Measurements from ENCODE around the gene AQP1.

Gene AQP1

DNA sequence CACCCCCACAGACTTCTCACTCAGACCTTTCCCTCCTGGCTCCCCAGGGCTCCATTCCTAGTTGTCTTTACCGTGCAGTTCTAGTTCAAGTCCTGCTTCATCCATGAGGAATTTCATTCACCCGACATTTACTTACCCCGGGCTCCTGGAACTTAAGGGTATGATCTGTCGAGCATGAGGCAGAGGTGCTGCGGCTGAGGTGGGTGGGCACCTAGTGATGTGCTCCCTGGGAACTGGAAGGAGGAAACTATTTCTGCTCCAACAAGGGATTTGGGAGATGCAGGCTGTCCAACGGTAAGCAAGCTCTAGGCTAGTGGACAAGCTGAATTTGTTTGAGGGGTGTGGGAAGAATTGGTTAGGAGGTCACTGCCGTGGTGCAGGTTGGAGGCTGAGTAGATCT is 30.2 kb upstream of the AQP1 start:
- H3K79me2 ChIP-seq (ENCODE audit: insufficient read depth, low read length), result no peaks in the 10 kb centered on the region
- no peaks in the 10 kb centered on the region for H3K27me3 ChIP-seq (ENCODE audit: insufficient read depth, low read length, poor library complexity)
- DNase-seq (no peak), ATAC-seq (ENCODE audit: insufficient read depth, low read depth) (no peak)
- no peak overlapping the region for H3K4me3 ChIP-seq (ENCODE audit: low read depth in 1 of 2, low read length in 2 of 2)
- no peaks in the 10 kb centered on the region for H3K36me3 ChIP-seq (ENCODE audit: insufficient read depth, low read length)
- no peaks in the 10 kb centered on the region for H3K9me3 ChIP-seq (ENCODE audit: insufficient read depth, low read length, severe bottlenecking)
- H4K20me1 ChIP-seq (ENCODE audit: insufficient read depth, low read length), result no peaks in the 10 kb centered on the region
- TF ChIP-seq, protein P1, sequence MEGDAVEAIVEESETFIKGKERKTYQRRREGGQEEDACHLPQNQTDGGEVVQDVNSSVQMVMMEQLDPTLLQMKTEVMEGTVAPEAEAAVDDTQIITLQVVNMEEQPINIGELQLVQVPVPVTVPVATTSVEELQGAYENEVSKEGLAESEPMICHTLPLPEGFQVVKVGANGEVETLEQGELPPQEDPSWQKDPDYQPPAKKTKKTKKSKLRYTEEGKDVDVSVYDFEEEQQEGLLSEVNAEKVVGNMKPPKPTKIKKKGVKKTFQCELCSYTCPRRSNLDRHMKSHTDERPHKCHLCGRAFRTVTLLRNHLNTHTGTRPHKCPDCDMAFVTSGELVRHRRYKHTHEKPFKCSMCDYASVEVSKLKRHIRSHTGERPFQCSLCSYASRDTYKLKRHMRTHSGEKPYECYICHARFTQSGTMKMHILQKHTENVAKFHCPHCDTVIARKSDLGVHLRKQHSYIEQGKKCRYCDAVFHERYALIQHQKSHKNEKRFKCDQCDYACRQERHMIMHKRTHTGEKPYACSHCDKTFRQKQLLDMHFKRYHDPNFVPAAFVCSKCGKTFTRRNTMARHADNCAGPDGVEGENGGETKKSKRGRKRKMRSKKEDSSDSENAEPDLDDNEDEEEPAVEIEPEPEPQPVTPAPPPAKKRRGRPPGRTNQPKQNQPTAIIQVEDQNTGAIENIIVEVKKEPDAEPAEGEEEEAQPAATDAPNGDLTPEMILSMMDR (IDR thresholded peaks at IDR 0.05; ENCODE audit: borderline replicate concordance, extremely low read depth, low read length, poor library complexity, severe bottlenecking), result no peak
- TF ChIP-seq EZH2 (IDR thresholded peaks at IDR 0.05; ENCODE audit: borderline replicate concordance, low read depth, low read length, severe bottlenecking), result no peak
- H3K4me1 ChIP-seq (ENCODE audit: insufficient read depth, low read length), result no peaks in the 10 kb centered on the region
- no peak overlapping the region for H2AFZ ChIP-seq (ENCODE audit: low read depth, low read length)
- no peak overlapping the region for H3K27ac ChIP-seq (ENCODE audit: low read length)
- no peak overlapping the region for H3K9ac ChIP-seq (ENCODE audit: low read depth, low read length)
- no peak overlapping the region for H3K4me2 ChIP-seq (ENCODE audit: insufficient read depth, low read length)

DNA sequence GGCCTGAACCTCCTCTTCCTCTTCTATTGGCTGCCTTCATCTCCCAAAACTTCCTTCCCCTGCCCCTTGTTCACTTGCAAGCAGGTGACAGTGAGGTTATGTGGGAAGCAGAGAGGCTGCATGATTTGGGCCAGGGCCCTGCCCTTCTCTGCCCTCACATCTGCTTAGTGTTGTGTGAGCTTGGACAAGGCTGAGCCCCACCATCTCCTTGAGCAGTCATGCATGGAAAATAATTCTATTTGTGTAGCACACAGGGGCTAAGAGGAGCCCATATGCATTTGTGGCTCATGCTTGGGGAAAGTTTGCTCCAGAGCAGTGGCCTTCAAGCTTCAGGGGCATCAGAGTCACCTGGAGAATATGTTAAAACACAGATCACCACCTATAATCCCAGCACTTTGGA is 26.8 kb upstream of the AQP1 start:
- Histone ChIP-seq H3K4me1 (ENCODE audit: insufficient read depth, low read length) (no peaks in the 10 kb centered on the region), H3K36me3 (ENCODE audit: insufficient read depth, low read length) (no peaks in the 10 kb centered on the region), H3K4me3 (ENCODE audit: low read depth in 1 of 2, low read length in 2 of 2) (no peak overlapping the region), H3K9me3 (ENCODE audit: insufficient read depth, low read length, severe bottlenecking) (no peaks in the 10 kb centered on the region), H4K20me1 (ENCODE audit: insufficient read depth, low read length) (no peaks in the 10 kb centered on the region), H3K79me2 (ENCODE audit: insufficient read depth, low read length) (no peaks in the 10 kb centered on the region), H2AFZ (ENCODE audit: low read depth, low read length) (no peak overlapping the region), H3K27ac (ENCODE audit: low read length) (no peak overlapping the region), H3K4me2 (ENCODE audit: insufficient read depth, low read length) (no peak overlapping the region), H3K27me3 (ENCODE audit: insufficient read depth, low read length, poor library complexity) (no peaks in the 10 kb centered on the region), H3K9ac (ENCODE audit: low read depth, low read length) (no peak overlapping the region)
- TF ChIP-seq, protein P1 (IDR thresholded peaks at IDR 0.05; ENCODE audit: borderline replicate concordance, extremely low read depth, low read length, poor library complexity, severe bottlenecking), result no peak
- no peak for TF ChIP-seq EZH2 (IDR thresholded peaks at IDR 0.05; ENCODE audit: borderline replicate concordance, low read depth, low read length, severe bottlenecking)
- no peak for DNase-seq
- no peak for ATAC-seq (ENCODE audit: insufficient read depth, low read depth)

DNA sequence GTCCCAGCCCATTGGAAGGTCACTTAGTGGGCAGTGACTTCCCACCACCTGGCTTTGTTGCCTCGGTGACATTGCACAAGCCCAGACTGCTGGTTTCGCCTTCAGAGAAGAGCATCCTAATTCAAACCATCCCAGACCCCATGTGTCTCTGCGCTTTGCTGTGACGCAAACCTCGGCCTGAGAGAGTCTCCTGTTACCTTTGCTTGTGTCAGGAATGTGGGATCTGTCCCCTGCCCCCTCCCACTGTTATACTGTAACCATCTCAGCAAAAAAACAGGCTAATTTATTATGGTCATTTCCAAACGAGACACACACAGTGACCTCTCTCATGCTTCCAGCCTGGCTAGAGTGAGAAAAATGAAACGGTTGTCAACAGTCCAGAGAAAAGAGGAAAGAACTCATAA is 25.0 kb upstream of the AQP1 start:
- Histone ChIP-seq H3K9me3 (ENCODE audit: insufficient read depth, low read length, severe bottlenecking) (no peaks in the 10 kb centered on the region), H3K79me2 (ENCODE audit: insufficient read depth, low read length) (no peaks in the 10 kb centered on the region), H3K27me3 (ENCODE audit: insufficient read depth, low read length, poor library complexity) (no peaks in the 10 kb centered on the region), H3K4me2 (ENCODE audit: insufficient read depth, low read length) (no peak overlapping the region), H3K36me3 (ENCODE audit: insufficient read depth, low read length) (no peaks in the 10 kb centered on the region), H4K20me1 (ENCODE audit: insufficient read depth, low read length) (no peaks in the 10 kb centered on the region), H3K27ac (ENCODE audit: low read length) (no peak overlapping the region), H3K4me1 (ENCODE audit: insufficient read depth, low read length) (no peaks in the 10 kb centered on the region), H3K9ac (ENCODE audit: low read depth, low read length) (no peak overlapping the region), H2AFZ (ENCODE audit: low read depth, low read length) (no peak overlapping the region), H3K4me3 (ENCODE audit: low read depth in 1 of 2, low read length in 2 of 2) (no peak overlapping the region)
- no peak for DNase-seq
- ATAC-seq (ENCODE audit: insufficient read depth, low read depth), result no peak
- no peak for TF ChIP-seq EZH2 (IDR thresholded peaks at IDR 0.05; ENCODE audit: borderline replicate concordance, low read depth, low read length, severe bottlenecking)
- TF ChIP-seq, protein P1 (IDR thresholded peaks at IDR 0.05; ENCODE audit: borderline replicate concordance, extremely low read depth, low read length, poor library complexity, severe bottlenecking), result no peak

DNA sequence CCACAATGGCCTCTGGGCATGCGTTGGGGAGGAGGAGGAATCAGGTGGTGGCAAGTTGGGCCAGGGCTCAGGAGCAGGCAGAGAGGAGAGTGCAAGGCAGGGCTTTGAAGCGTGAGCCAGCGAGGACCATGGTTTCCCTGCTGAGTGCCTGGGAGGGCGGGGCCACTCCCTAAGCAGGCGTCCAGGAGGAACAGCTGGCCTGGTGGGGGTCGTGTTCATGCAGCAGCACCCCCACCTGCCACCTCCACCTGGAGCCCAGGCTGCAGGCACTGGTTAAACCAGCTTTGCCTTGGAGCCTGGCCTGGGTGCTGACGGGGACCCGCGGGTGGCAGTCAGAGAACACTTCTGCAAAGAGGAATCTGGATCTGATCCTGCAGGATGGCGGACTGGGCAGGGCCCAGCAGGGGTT is 24.2 kb upstream of the AQP1 start:
- no peaks in the 10 kb centered on the region for H4K20me1 ChIP-seq (ENCODE audit: insufficient read depth, low read length)
- no peak overlapping the region for H3K9ac ChIP-seq (ENCODE audit: low read depth, low read length)
- H2AFZ ChIP-seq (ENCODE audit: low read depth, low read length), result no peak overlapping the region
- H3K9me3 ChIP-seq (ENCODE audit: insufficient read depth, low read length, severe bottlenecking), result no peaks in the 10 kb centered on the region
- H3K79me2 ChIP-seq (ENCODE audit: insufficient read depth, low read length), result no peaks in the 10 kb centered on the region
- no peak for ATAC-seq (ENCODE audit: insufficient read depth, low read depth)
- no peaks in the 10 kb centered on the region for H3K27me3 ChIP-seq (ENCODE audit: insufficient read depth, low read length, poor library complexity)
- TF ChIP-seq, protein P1 (IDR thresholded peaks at IDR 0.05; ENCODE audit: borderline replicate concordance, extremely low read depth, low read length, poor library complexity, severe bottlenecking), result no peak
- no peak for TF ChIP-seq EZH2 (IDR thresholded peaks at IDR 0.05; ENCODE audit: borderline replicate concordance, low read depth, low read length, severe bottlenecking)
- H3K36me3 ChIP-seq (ENCODE audit: insufficient read depth, low read length), result no peaks in the 10 kb centered on the region
- no peak overlapping the region for H3K4me2 ChIP-seq (ENCODE audit: insufficient read depth, low read length)
- no peak overlapping the region for H3K4me3 ChIP-seq (ENCODE audit: low read depth in 1 of 2, low read length in 2 of 2)
- H3K4me1 ChIP-seq (ENCODE audit: insufficient read depth, low read length), result no peaks in the 10 kb centered on the region
- H3K27ac ChIP-seq (ENCODE audit: low read length), result no peak overlapping the region
- DNase-seq, result no peak

Data from DND-41 (cell line).